HG02571 (cell line): Measurements from ENCODE around the gene DNAJC2.

Experiments
- ATAC-seq: cut with Tn5 transposase; IDR thresholded peaks from one replicate; pipeline ENCODE4 v1.9.1; 2021; ENCODE audit warnings: mild to moderate bottlenecking, moderate library complexity; ENCODE audit not compliant: unreplicated experiment

Gene DNAJC2, protein sequence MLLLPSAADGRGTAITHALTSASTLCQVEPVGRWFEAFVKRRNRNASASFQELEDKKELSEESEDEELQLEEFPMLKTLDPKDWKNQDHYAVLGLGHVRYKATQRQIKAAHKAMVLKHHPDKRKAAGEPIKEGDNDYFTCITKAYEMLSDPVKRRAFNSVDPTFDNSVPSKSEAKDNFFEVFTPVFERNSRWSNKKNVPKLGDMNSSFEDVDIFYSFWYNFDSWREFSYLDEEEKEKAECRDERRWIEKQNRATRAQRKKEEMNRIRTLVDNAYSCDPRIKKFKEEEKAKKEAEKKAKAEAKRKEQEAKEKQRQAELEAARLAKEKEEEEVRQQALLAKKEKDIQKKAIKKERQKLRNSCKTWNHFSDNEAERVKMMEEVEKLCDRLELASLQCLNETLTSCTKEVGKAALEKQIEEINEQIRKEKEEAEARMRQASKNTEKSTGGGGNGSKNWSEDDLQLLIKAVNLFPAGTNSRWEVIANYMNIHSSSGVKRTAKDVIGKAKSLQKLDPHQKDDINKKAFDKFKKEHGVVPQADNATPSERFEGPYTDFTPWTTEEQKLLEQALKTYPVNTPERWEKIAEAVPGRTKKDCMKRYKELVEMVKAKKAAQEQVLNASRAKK

DNA sequence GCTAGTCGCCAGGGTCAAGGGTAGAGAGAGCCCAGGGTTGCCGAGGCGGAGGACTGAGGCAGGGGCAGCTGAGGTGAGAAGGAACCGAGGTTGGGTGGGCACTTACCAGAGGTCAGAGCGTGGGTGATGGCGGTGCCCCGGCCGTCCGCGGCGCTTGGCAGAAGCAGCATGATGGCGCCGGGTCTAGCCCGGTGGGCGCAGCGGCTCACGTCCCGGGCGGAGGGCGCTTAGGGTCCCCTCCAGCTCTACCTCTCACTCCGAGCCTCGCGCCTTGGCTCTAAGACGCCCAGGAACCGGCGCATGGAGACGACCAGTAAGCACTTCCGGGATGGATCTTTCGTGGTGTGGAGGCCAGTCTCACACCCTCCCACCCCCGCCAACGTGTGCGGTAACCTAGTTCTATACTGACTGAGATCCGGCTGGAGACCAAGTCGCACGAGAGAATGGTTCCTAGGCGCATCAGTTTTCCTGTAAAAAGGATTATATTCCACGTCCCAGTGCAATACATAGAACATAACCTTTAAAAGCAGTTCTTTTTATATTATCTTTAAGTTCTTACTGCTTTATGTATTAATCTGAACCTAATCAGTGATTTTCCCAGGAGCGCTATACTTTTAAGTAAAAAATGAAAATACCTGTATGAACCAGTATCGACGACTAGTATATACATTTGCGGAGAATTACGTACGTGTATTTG, at the start of gene DNAJC2:
DNAJC2 (minus strand) TSS at position 315 of the 697 bp plus-strand sequence; CDS start at position 170, 145 bp downstream.
- peak; percentile 69 for ATAC-seq

DNA sequence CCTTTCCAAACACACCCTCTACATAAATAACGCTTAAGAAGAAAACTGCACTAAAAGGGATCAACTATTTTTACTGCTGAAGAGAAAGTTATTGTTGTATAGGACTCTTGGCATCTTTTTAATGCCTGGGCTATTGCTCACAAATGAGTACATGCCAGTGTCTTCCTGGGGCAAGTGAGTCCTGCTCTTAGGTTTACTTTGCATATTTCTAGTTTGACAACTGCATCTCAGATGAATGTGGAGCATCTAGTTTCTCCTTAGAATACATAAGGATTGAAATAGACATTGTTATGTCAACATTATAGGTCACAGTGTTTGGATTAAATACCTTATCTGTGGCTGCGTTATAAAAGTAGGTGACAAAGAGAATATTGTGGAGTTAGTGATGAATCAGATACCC, 47.4 kb upstream of the DNAJC2 start:
- no peak for ATAC-seq

DNA sequence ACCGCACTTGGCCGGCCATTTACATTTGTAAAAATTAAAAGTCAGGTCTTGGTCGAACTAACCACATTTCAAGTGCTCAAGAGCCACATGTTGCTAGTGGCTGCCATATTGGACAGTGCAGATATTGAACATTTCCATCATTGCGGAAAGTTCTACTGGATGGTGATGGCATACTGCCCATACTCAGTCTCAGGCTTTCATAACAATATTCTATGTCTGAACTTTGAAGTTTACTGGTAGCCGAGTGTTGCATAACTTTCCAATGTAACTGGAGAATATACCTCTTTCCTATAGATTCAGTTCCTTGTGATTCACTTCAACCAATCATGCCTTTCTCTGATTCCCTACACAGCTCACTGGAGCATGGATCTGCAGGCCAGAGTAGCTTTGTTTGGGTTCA, 46.6 kb upstream of the DNAJC2 start:
- ATAC-seq = no peak

DNA sequence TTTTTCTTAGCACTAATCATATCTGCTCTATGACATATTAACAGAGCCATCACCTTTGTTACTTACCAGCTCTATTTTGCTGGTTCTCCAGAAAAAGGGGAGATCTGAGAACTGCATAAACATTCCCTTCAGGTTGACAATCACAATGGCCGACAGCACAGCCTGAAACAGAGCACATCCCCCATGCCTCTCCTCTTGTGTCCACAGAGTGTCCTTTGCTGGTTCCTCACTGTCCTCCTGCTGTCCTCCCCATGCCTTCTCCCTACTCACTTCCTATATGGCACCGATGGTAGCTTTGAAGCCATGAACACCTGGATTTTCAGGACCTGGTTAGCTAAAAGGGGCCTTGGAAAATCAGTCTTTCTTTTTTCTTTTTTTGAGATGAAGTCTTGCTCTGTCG, 44.7 kb upstream of the DNAJC2 start:
- ATAC-seq = no peak

DNA sequence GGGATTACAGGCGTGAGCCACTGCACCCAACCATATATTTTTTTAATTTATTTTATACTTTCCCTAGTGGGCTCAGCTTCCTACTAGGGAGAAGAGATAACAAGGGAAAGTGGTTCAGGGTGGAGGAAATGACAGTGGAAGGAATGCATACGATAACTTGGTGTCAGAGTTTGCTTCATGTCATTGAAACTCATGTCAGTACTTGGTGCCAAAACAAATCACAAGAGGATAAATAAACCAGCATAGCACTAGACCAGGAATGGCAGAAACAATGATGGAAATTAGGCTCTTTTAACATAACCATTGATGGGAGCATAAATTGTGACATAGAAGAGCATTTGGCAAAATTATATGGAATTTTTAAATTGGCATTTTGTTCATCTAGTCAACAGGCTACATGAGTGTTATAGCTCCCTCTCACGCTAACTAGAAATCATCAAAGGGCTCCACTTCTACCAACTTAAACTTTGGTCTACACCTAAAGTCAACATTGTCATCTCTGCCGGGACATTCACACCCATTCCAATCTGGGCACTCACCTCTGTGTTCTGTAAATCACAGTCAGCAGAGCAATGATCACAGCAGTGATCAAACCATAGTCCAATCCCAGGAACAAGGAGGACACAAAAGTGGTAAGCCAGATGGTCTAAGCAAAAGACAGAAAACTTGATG, 44.0 kb upstream of the DNAJC2 start:
- no peak for ATAC-seq

DNA sequence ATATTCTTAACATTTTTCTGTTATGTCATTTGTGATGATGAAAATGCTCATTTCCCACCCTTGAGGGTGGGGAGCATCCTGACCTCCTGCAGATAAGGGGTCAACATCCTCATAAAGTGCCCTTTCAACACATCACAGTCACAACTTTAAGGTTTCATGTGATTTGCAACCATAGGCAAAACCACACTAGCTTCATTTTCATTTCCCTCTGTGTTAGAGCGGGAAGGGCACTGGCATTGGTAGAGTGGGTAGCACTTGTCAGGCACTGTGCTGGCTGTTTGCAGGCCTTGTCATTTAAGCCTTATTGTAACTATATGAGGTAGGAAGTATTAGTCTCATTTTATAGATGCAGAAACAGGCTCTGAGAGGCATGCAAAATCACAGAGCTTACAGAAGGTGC, 42.7 kb upstream of the DNAJC2 start:
- no peak for ATAC-seq

DNA sequence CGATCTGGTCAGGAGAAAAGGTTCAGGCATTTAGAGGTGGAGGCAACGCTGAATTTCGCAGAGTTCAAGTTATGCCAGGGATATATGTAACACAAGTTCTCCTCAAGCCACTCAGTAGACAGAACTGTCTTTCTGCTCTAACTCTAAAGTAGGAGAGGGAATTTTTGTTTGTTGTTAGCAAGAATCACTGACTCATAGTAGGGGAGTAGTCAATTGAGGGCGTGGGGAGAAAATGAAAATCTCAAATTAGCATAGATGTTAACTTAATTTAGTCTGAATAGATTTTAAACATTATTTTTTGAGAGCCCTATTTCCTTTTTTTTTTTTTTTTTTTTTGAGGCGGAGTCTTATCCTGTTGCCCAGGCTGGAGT, 37.5 kb upstream of the DNAJC2 start:
- no peak for ATAC-seq

DNA sequence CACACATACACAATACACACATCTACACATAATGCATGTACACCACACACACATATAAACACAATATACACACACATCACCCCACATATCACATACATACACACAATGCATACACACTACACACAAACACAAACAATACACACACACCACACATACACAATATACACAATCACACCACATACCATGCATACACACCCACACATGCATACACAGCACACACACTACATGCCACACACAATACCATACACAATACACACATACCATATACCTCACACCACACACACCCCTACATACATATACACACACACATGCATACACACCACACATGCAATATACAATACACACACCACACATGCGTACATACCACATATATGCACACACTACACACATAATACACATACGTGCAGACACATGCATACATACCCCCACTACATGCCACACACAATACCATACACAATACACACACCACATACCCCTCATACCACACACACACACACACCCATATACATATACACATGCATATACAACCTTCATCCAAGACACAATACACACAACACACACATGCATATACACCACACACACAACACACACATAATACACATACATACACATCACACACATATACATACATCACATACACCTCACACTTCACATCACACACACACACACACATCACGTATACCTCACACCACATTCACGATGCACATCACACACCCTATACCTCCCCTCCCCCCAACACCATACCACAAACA, 36.9 kb upstream of the DNAJC2 start:
- ATAC-seq = no peak

DNA sequence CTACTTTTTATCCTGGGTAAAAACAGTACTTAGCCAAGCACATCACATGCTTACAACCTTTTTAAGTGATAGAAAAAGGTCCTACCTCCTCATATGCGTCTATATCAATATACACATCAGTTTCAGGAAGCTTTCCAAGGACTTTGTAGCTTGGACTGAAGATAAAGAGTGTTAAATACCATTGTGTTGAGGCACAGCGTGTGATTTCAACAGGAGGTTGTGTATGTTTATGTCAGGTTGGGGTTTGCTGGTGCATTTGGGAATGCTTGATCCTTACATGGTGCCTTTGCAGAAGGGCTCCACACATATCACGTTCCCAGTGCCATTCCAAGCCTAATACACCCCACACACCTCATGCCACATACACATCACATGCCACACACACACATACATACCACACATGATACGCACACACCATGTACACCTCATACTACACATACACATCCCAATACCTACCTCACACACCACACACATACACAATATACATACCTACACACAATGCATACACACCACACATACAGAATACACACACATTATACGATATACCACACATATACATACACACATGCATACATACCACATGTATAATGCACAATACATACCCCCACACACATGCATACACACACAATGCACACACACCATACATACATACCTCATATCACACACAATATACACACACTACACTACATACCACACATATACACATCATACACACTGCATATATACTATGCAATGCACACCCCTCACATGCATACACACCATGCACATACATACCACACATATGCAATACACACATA, 36.0 kb upstream of the DNAJC2 start:
- ATAC-seq = no peak

DNA sequence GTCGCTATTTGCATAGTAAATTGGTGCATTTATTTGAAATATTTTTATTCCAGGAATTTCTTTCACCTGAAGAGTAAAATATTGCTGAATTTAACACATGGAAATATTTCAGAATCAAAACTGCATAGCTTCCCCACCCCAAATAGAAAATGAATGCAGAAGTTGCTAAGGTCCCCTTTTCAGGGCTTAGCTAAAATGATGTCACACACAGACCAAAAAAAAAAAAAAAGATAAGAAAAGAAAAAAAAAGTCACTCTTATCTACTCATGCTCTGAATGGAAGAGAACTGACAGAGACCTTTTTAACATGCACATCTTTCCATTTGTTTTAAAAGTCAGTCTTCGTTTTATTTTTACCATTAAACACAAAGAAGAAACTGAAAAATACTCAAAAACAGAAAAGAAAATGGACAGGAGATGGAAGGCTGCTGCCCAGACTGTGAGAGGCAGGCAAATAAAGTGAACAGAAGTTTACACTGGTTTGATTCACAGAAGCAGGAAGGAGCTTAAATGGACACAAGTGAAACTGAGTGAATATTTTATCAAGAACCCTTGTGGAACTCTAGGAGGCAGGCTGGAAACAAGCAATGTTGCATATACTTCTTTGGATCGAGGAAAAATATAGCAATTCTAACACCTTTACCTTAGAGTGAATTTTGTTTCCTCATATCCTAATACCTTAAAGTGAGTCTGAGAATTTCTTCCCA, 34.9 kb upstream of the DNAJC2 start:
- ATAC-seq = no peak

DNA sequence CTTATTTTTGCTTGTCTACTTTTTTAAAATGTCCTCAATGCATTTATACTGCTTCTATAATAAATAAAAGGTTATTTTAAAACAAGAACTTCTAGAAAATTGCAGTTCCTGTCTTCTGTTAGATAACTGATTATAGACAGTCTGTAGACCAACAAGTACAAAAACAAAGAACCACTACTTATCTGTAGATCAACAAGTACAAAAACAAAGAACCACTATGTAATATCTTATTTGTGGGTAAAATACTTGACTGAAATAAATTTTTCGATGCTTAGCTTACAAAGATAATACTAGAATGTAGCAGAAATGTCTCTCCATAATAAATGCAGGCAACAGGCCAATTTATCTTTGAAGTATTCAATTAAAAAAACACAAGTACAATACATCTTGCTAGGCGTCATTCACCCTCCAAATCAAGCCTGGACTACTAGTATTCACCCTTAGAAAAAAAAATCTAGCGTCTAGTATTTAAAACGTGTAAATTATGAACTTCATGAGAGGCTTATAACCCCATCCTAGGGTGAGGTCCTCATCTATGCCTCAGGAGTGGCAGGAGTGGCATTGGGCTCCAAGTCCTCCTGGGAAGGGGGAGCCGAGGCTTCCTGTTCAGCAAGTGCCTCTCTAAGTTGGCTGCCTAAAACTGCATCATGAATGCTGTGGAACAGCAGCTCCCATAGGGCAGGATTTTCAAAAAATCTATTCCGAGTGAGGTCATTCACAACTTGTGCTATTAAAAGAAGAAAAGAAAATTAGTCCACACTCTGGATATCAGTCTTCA, 29.5 kb upstream of the DNAJC2 start:
- no peak for ATAC-seq

DNA sequence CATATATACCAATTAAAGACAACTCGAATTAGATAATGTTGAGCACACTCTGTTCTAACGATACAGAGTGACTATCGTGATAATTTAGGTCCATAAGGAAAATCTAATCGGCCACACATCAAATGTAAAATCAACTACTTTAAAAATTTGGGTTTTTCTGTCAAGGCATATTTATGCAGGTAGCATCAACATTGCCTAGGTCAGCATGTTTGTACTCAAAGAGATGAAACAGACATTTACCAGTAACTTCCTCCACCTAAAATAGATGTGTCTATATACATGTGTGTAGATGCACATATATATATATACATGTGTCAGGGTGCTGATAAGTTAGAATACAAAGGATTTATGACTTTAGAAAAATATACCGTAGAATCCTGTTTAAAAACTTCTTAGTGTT, 24.9 kb upstream of the DNAJC2 start:
- no peak for ATAC-seq

DNA sequence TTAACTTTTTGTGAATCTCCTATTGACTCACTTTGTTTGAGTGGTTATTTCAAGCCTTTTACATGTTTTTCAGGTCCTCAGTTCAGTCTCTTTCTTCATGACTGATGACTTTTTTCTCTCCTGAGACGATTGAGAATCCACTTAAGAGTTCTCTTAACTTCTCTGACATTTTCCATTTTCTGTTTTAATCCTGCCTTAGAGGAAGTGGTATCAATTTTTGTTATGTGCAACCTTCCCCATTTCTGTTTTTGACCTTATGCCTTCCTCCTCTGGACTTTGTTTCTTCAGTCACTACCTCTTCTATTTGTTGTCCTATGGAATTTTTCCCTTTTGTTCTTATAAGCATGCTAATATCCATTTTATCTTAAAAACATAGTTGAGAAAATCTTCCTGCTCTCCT, 5.2 kb upstream of the DNAJC2 start:
- ATAC-seq = no peak

DNA sequence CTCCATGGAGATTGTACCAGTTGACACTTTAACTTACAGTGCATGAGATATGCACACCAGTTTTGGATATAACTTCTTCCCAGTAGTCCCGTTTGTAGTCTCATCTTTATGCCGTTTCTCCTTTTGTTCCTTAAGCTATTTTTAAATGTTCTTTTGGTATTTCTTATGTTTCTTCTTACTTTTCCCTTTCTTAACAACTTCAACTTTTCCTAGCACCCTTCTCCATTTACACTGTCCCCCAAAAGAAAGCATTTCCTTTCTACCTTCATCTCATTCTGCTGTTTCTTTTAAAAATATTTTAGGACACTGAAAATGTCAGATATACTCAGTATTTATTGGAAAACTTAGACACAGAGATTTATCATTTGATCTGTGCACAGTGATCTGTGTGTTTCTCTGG, 4.4 kb upstream of the DNAJC2 start:
- ATAC-seq = no peak

DNA sequence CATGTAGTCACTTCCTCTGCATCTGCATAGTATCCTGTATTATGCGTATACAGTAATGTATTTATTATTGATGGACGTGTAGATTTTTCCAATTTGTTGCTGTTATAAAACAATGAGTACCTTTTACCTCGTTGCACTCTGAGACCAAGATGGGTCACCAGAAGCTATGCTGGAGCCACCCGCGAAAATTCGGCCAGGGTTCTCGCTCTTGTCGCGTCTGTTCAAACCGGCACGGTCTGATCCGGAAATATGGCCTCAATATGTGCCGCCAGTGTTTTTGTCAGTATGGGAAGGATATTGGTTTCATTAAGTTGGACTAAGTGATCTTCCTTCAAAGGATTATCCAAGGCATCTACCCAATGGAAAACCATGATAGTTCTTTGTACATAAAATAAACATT, 3.9 kb upstream of the DNAJC2 start:
- no peak for ATAC-seq

DNA sequence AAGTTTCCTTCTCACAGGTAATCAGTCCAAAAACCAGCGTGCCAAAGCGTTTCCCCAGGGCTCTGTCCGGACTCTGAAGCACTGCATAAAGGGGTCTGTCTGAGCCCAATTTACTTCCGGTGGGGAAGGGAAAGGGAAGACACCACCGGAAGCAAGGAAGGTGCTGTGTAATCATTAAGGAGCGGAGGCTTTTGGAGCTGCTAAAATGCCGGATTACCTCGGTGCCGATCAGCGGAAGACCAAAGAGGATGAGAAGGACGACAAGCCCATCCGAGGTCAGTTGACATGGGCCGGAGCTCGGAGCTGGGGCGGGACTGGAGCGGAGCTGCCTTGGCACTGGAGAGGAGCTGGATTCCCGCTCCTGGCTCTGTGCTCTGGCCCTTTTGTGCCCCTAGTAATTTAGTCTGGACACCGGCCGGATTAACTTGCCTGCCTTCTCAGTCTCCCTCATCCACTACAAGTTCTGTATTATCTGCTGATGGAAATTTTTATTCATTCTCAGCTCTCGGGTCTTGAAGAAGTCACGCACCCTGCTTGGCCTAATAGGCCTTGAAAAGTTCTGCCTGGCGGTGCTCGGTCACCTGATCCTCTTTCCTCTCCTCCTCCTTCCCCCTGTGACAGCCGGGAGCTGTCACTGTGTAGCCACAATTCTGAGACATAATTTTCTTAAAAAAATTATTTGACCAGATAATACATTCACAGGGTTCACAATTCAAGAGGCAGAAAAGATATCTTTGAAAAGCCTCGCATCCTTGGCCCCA, 3.1 kb upstream of the DNAJC2 start, which contains the start of gene PSMC2:
PSMC2 (plus strand) TSS at position 137 of the 761 bp plus-strand sequence; CDS start at position 206, 69 bp downstream.
- ATAC-seq = peak; percentile 71

DNA sequence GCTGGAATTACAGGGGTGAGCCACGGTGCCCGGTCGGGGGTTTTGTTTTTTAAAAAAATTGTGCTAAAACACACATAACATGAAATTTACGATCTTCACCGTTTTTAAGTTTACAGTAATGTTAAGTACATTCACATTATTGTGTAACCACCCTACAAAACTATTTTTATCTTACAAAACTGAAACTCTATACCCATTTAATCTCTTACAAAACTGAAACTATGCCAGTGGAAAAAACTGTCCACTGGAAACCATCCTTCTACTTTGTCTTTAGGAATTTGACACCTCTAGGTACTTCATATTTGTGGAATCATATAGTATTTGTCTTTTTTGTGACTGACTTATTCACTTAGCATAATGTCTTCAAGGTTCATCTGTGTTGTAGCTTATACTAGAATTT, 1.8 kb upstream of the DNAJC2 start:
- no peak for ATAC-seq
